EL (cell line): ENCODE measurements around the gene OR2Y1.
A peak's percentile ranks its signal among the peaks of the same experiment; 100 is the strongest.
"Not testable (repeated sequence)": the region's sequence is repeated elsewhere in the genome, so short reads cannot be mapped to it uniquely, and the experiment has no call there.

Experiments used
- DNase-seq: peaks from one replicate; pipeline ENCODE4 v3.0.0-alpha.2; 2016

The OR2Y1 gene

GRCh38 chr5:180739958-180740357, at the start of gene OR2Y1:
Gene OR2Y1, minus strand, starts transcription at chr5:180740058. Its CDS starts 0 bp downstream, at chr5:180740058.
- DNase-seq: no peak

- not testable (repeated sequence) for DNase-seq
Observed at GRCh38 chr5:180788651-180789410, 49.0 kb upstream of the OR2Y1 start.

GRCh38 chr5:180787711-180788431, 48.0 kb upstream of the OR2Y1 start:
- peak; percentile 23 for DNase-seq

GRCh38 chr5:180786531-180787398, 46.9 kb upstream of the OR2Y1 start:
- peak; percentile 15 for DNase-seq

GRCh38 chr5:180785794-180786221, 46.0 kb upstream of the OR2Y1 start:
- peak; percentile 89 for DNase-seq

GRCh38 chr5:180785121-180785781, 45.4 kb upstream of the OR2Y1 start:
- peak; percentile 86 for DNase-seq

- peak; percentile 85 for DNase-seq
Observed at GRCh38 chr5:180784497-180785097, 44.7 kb upstream of the OR2Y1 start.

GRCh38 chr5:180783340-180784052, 43.6 kb upstream of the OR2Y1 start:
- peak; percentile 18 for DNase-seq

- no peak for DNase-seq
Observed at GRCh38 chr5:180782748-180783147, 42.9 kb upstream of the OR2Y1 start.

GRCh38 chr5:180781900-180782326, 42.1 kb upstream of the OR2Y1 start:
- not testable (repeated sequence) for DNase-seq

- DNase-seq: no peak
Observed at GRCh38 chr5:180779985-180780610, 40.2 kb upstream of the OR2Y1 start.

- no peak for DNase-seq
Observed at GRCh38 chr5:180777475-180777874, 37.6 kb upstream of the OR2Y1 start.

GRCh38 chr5:180776376-180776775, 36.5 kb upstream of the OR2Y1 start:
- DNase-seq: no peak

GRCh38 chr5:180775624-180776023, 35.8 kb upstream of the OR2Y1 start:
- DNase-seq: no peak

GRCh38 chr5:180771839-180772238, 32.0 kb upstream of the OR2Y1 start:
- DNase-seq: no peak

GRCh38 chr5:180769821-180770220, 30.0 kb upstream of the OR2Y1 start:
- DNase-seq: no peak

GRCh38 chr5:180755601-180756000, 15.7 kb upstream of the OR2Y1 start:
- no peak for DNase-seq

GRCh38 chr5:180744253-180744652, 4.4 kb upstream of the OR2Y1 start:
- DNase-seq: no peak

- no peak for DNase-seq
Observed at GRCh38 chr5:180742727-180743126, 2.9 kb upstream of the OR2Y1 start.

GRCh38 chr5:180740953-180741352, 1.1 kb upstream of the OR2Y1 start:
- DNase-seq: not testable (repeated sequence)

GRCh38 chr5:180739271-180739670, 587 bp downstream of the OR2Y1 start:
- peak; percentile 44 for DNase-seq
